Central memory CD8-positive, alpha-beta T cell (primary cell): Measurements from ENCODE around the gene ZNF710.
A peak's percentile ranks its signal among the peaks of the same experiment; 100 is the strongest.
"Not testable (repeated sequence)": the region's sequence is repeated elsewhere in the genome, so short reads cannot be mapped to it uniquely, and the experiment has no call there.

Experiments used
- ATAC-seq: fragments of 150-1000 bp; cut with Tn5 transposase; replicated peaks from 2 replicates; pipeline ENCODE4 v1.10.0; 2022; ENCODE audit warnings: mild to moderate bottlenecking, moderate FRiP score, moderate number of reproducible peaks; ENCODE audit not compliant: poor library complexity, severe bottlenecking; ENCODE audit errors: extremely low read depth
- DNase-seq, 2 donors: peaks; one replicate each; pipeline ENCODE4 v3.0.0; 2021; ENCODE audit warnings: low spot score in 2 of 2
- H3K27ac Mint-ChIP-seq: one replicate; pipeline ENCODE4 v1.8.0; 2022; ENCODE audit warnings: low read depth, mild to moderate bottlenecking, moderate library complexity, mixed read lengths
- H3K27me3 Mint-ChIP-seq: one replicate; pipeline ENCODE4 v1.8.0; 2022; ENCODE audit warnings: mixed read lengths
- H3K36me3 Mint-ChIP-seq: one replicate; pipeline ENCODE4 v1.8.0; 2022; ENCODE audit warnings: mild to moderate bottlenecking, moderate library complexity, mixed read lengths; ENCODE audit not compliant: insufficient read depth
- H3K4me1 Mint-ChIP-seq: one replicate; pipeline ENCODE4 v1.8.0; 2022; ENCODE audit warnings: mixed read lengths
- H3K4me3 Mint-ChIP-seq: one replicate; pipeline ENCODE4 v1.8.0; 2022; ENCODE audit warnings: mild to moderate bottlenecking, moderate library complexity, mixed read lengths
- H3K9me3 Mint-ChIP-seq: one replicate; pipeline ENCODE4 v1.8.0; 2022; ENCODE audit warnings: mixed read lengths

The ZNF710 gene

DNA sequence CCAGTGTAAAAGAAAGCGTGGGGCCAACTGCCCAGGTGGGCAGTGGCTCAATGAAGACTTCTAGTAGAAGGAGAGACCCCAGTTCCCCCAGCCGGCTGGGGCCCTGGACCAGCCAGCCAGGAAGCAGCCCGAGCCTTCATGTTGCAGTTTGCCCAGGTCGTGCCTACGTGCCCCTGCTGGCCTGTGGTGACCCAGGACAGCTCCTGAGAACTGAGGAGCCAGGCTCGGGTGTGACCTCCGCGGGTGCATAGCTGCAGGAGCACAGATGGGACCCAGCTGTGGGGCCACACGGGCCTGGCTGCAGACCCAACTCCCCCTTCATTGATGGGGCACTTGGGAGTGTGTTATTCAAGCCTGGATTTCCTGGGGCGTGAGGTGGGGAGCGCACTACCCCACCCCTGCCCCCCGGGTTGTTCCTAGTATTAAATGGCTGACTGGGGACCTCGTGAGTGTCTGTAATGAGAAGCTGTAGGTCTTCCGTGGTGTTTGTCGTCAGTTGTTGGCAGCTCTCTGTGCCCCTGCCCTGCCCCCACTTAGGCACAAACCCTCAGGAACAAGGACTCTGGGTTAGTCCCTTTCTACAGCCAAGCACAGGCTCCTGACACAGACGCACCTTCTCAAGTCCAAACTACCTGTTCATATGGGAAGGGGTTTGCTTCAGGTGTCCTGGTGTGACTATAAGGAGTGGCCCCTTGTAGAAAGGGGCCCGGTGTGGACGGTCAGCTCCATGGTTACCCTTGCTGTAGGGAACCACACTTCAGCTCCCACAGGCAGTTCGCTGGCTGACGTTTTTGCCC lies 62.0 kb downstream of the ZNF710 start:
- DNase-seq: no peak
- H3K4me3 Mint-ChIP-seq: peak overlapping the region; percentile 37

GRCh38 chr15:90063770-90064247 lies 62.7 kb downstream of the ZNF710 start:
- peaks cover 3% of the 10 kb centered on the region for H3K36me3 Mint-ChIP-seq
- H3K4me3 Mint-ChIP-seq: no peak overlapping the region
- ATAC-seq: no peak
- H3K27ac Mint-ChIP-seq: no peak overlapping the region
- H3K4me1 Mint-ChIP-seq: peaks cover 26% of the 10 kb centered on the region
- H3K9me3 Mint-ChIP-seq: no peaks in the 10 kb centered on the region
- no peaks in the 10 kb centered on the region for H3K27me3 Mint-ChIP-seq
- no peak for DNase-seq

More for the DNA sequence above, 62.0 kb downstream of the ZNF710 start:
- Mint-ChIP-seq H3K4me1 (peaks cover 27% of the 10 kb centered on the region), H3K27ac (peak overlapping the region; percentile 73), H3K36me3 (peaks cover 5% of the 10 kb centered on the region), H3K27me3 (no peaks in the 10 kb centered on the region), H3K9me3 (no peaks in the 10 kb centered on the region)
- no peak for ATAC-seq

- H3K36me3 Mint-ChIP-seq: peaks cover 2% of the 10 kb centered on the region
- H3K9me3 Mint-ChIP-seq: no peaks in the 10 kb centered on the region
- no peak overlapping the region for H3K4me3 Mint-ChIP-seq
- no peak for DNase-seq
- peaks cover 13% of the 10 kb centered on the region for H3K4me1 Mint-ChIP-seq
- ATAC-seq: no peak
- H3K27me3 Mint-ChIP-seq: no peaks in the 10 kb centered on the region
- H3K27ac Mint-ChIP-seq: no peak overlapping the region
Measured at GRCh38 chr15:90064911-90065681, 64.0 kb downstream of the ZNF710 start.

- Mint-ChIP-seq H3K4me1 (peaks cover 12% of the 10 kb centered on the region), H3K27ac (no peak overlapping the region)
- ATAC-seq: no peak
Measured at GRCh38 chr15:90065682-90066049, 64.5 kb downstream of the ZNF710 start.

GRCh38 chr15:90067181-90067952 lies 66.2 kb downstream of the ZNF710 start:
- H3K9me3 Mint-ChIP-seq: no peaks in the 10 kb centered on the region
- no peak overlapping the region for H3K27ac Mint-ChIP-seq
- peaks cover 4% of the 10 kb centered on the region for H3K36me3 Mint-ChIP-seq
- peaks cover under 1% of the 10 kb centered on the region for H3K4me1 Mint-ChIP-seq
- ATAC-seq: no peak
- H3K27me3 Mint-ChIP-seq: no peaks in the 10 kb centered on the region
- H3K4me3 Mint-ChIP-seq: no peak overlapping the region
- DNase-seq: no peak

More at GRCh38 chr15:90065682-90066049, 64.5 kb downstream of the ZNF710 start:
- no peaks in the 10 kb centered on the region for H3K27me3 Mint-ChIP-seq
- peaks cover 2% of the 10 kb centered on the region for H3K36me3 Mint-ChIP-seq
- DNase-seq: no peak
- no peaks in the 10 kb centered on the region for H3K9me3 Mint-ChIP-seq
- H3K4me3 Mint-ChIP-seq: no peak overlapping the region

DNA sequence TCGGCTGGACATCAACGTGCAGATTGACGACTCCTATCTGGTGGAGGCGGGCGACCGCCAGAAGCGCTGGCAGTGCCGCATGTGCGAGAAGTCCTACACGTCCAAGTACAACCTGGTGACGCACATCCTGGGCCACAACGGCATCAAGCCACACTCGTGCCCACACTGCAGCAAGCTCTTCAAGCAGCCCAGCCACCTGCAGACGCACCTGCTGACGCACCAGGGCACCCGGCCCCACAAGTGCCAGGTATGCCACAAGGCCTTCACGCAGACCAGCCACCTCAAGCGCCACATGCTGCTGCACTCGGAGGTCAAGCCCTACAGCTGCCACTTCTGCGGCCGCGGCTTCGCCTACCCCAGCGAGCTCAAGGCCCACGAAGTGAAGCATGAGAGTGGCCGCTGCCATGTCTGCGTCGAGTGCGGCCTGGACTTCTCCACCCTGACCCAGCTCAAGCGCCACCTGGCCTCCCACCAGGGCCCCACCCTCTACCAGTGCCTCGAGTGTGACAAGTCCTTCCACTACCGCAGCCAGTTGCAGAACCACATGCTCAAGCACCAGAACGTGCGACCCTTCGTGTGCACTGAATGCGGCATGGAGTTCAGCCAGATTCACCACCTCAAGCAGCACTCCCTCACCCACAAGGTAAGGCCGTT lies 67.0 kb downstream of the ZNF710 start:
- no peaks in the 10 kb centered on the region for H3K9me3 Mint-ChIP-seq
- no peak overlapping the region for H3K4me3 Mint-ChIP-seq
- peaks cover 4% of the 10 kb centered on the region for H3K36me3 Mint-ChIP-seq
- H3K27me3 Mint-ChIP-seq: no peaks in the 10 kb centered on the region
- no peak for DNase-seq
- H3K4me1 Mint-ChIP-seq: no peaks in the 10 kb centered on the region
- no peak for ATAC-seq
- no peak overlapping the region for H3K27ac Mint-ChIP-seq

GRCh38 chr15:90070623-90071022 lies 69.5 kb downstream of the ZNF710 start:
- not testable (repeated sequence) for H3K36me3 Mint-ChIP-seq, ATAC-seq, H3K27ac Mint-ChIP-seq, H3K9me3 Mint-ChIP-seq, H3K27me3 Mint-ChIP-seq, H3K4me1 Mint-ChIP-seq, H3K4me3 Mint-ChIP-seq, DNase-seq

- ATAC-seq (peak; percentile 93), DNase-seq (peak; percentile 65 to 69)
- Mint-ChIP-seq H3K27me3 (no peaks in the 10 kb centered on the region), H3K27ac (no peak overlapping the region), H3K4me1 (no peaks in the 10 kb centered on the region), H3K9me3 (no peaks in the 10 kb centered on the region), H3K4me3 (no peak overlapping the region), H3K36me3 (peaks cover 4% of the 10 kb centered on the region)
Measured at GRCh38 chr15:90071220-90071807, 70.2 kb downstream of the ZNF710 start.

DNA sequence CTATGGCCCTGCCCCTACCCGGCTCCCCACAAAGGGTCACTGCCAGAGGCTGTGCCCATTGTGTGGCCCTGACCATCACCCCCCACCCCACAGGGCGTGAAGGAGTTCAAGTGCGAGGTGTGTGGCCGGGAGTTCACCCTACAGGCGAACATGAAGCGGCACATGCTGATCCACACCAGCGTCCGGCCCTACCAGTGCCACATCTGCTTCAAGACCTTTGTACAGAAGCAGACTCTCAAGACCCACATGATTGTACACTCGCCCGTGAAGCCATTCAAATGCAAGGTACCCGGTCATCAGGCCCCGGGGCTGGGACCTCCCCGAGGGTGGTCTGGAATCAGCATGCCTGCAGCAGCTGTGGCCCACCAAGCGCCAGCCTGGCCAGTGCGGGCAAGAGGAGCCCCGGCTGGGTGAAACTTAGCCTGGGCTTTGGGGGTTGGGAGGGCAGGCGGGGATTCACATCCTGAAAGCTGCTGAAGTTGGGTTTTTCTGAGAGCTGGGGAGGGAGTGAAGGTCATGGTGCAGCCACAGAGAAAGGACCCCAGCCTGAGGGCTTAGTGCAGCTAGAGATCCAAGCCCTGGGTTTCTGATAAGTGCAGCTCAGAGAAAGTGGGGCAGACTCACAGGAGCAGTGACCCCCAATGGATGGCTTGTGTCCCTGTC lies 72.0 kb downstream of the ZNF710 start:
- no peaks in the 10 kb centered on the region for H3K9me3 Mint-ChIP-seq

DNA sequence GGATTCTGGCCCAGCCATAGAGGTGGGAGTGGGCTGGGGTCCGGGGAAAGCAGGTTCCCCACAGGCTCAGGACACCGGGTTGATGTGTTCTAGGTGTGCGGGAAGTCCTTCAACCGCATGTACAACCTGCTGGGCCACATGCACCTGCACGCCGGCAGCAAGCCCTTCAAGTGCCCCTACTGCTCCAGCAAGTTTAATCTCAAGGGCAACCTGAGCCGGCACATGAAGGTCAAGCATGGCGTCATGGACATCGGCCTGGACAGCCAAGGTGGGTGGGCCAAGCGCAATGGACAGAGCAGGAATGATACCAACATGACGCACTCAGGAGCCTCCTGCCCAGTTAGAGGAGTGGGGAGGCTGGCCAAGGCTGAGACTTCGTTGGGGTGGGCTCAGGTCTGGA lies 72.9 kb downstream of the ZNF710 start:
- Mint-ChIP-seq H3K4me1 (no peaks in the 10 kb centered on the region), H3K4me3 (no peak overlapping the region), H3K36me3 (peaks cover 2% of the 10 kb centered on the region), H3K27ac (peak overlapping the region; percentile 71), H3K27me3 (no peaks in the 10 kb centered on the region), H3K9me3 (no peaks in the 10 kb centered on the region)
- DNase-seq: no peak
- ATAC-seq: no peak

More for the DNA sequence above, 72.0 kb downstream of the ZNF710 start:
- Mint-ChIP-seq H3K4me3 (no peak overlapping the region), H3K27ac (peak overlapping the region; percentile 71), H3K27me3 (no peaks in the 10 kb centered on the region), H3K36me3 (peaks cover 2% of the 10 kb centered on the region), H3K4me1 (no peaks in the 10 kb centered on the region)
- ATAC-seq (no peak), DNase-seq (no peak)

DNA sequence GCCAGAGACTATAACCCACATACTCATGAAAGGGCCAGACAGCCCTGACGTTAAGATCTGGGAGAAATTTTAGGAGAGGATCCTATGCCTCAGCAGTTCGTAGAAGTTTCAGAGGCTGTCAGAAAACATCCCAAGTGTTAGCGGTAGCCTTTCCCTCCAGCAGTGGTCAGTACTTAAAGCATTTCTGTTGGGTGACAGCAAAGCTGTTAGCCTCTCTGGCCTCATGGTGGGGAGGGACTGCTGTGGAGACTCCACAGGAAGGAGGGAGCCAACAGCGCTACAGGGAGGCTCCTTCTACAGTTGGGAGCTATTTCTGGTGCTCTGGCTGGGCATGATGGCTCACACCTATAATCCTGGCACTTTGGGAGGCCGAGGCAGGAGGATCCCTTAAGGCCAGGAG lies 73.8 kb downstream of the ZNF710 start:
- Mint-ChIP-seq H3K9me3 (no peaks in the 10 kb centered on the region), H3K4me3 (no peak overlapping the region), H3K27ac (no peak overlapping the region), H3K4me1 (no peaks in the 10 kb centered on the region), H3K27me3 (no peaks in the 10 kb centered on the region), H3K36me3 (peaks cover 4% of the 10 kb centered on the region)
- DNase-seq: no peak
- no peak for ATAC-seq
